CD4-positive, alpha-beta T cell treated with Interleukin-4 for 1 hour (primary cell): ENCODE results near the gene PODXL2.
"Not testable (repeated sequence)": the region's sequence is repeated elsewhere in the genome, so short reads cannot be mapped to it uniquely, and the experiment has no call there.

ENCODE experiments used
- DNase-seq, 2 donors: peaks; one replicate each; pipeline ENCODE4 v3.0.0-alpha.2; 2020 to 2022

Gene PODXL2

GRCh38 chr3:127605547-127605946 is 23.4 kb upstream of the PODXL2 start:
- DNase-seq = not testable (repeated sequence)

DNA sequence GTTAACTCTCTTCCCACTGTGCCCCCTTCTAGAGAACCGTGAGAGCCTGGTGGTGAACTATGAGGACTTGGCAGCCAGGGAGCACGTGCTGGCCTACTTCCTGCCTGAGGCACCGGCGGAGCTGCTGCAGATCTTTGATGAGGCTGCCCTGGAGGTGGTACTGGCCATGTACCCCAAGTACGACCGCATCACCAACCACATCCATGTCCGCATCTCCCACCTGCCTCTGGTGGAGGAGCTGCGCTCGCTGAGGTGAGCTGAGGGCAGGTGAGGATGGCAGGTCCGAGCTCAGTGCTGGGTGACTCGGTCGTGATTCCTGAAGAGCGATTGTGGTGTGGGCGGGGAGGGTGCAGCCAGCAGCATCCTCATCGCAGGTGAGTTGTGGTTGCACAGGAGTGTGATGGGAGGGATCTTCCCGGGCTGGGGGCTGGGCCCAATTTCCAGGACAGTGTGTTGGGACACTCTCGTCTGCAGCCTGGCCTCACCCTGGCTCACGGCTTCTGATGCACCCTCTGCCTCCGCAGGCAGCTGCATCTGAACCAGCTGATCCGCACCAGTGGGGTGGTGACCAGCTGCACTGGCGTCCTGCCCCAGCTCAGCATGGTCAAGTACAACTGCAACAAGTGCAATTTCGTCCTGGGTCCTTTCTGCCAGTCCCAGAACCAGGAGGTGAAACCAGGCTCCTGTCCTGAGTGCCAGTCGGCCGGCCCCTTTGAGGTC is 22.7 kb upstream of the PODXL2 start:
- no peak for DNase-seq

- DNase-seq = no peak
Measured at GRCh38 chr3:127606981-127607595, 21.9 kb upstream of the PODXL2 start.

DNA sequence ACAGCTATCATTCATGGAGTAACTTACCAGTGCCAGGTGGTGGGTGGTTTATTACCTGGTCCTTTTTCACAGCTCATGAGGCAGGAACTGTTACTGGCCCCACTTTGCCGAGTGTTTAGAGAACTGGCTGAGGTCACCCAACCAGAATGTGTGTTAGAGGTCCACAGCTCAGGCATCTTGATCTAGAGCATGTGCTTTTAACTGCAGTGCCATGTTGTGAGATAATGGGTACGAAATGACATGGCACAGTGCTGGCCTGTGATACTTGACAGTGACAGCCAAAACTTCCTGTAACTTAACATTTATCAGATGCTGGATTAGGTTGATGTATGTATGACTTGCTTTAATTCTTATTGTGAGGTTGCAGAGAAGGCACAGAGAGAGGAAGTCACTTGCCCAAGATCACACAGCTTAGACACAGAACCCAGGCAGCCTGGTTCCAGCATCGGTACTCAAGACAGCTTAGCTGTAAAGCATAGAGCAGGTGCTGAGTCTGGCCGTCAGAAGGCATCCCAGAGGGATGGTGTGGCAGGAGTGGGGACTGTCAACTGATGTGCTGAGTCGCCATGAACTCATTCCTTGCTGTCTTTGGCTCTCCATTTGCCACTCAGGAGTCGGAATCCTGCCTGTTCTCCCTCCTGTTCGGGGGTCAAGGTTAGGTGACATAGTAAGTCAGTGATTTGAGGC is 21.2 kb upstream of the PODXL2 start:
- no peak for DNase-seq

- DNase-seq = no peak
Measured at GRCh38 chr3:127608362-127608718, 20.6 kb upstream of the PODXL2 start.

GRCh38 chr3:127610105-127610504 is 18.9 kb upstream of the PODXL2 start:
- no peak for DNase-seq

DNA sequence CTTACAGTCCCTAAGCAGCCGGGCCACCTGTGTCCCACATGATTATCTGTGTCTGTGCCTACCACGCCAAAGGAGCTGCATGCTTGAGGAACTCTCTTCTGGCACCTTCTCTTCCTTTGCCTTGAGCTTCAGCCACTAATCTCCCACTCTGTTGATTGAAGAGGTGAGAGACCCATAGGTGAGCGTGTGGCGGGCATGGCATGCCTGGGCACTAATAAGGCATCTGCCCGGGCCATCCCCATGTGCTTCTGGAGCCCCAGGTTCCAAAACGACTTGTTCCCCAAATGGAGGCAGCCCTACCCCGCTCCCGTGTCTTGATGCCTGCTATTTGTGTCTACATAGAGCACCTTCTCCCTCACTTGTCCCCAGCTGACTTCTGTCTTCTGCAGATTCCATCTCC is 17.7 kb upstream of the PODXL2 start:
- DNase-seq = no peak

DNA sequence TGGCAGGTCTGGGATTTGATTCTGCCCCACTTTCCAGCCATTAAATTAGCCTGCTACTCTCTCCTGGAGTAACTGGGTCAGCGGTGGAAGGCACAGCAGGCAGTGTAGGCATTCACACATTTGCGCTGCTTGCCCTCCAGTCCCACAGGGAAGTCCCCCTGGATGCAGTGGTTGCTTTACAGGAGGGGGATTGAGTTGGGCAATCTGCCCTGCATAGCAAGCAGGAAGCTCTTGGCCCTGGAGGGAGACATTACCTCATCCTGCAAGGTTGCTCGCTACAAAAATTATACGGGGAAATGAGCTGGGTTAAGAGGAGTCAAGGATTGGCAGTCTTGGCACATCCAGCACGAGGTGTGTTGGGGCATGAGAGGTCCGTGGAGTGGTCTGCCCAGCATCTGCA is 16.0 kb upstream of the PODXL2 start:
- no peak for DNase-seq

DNA sequence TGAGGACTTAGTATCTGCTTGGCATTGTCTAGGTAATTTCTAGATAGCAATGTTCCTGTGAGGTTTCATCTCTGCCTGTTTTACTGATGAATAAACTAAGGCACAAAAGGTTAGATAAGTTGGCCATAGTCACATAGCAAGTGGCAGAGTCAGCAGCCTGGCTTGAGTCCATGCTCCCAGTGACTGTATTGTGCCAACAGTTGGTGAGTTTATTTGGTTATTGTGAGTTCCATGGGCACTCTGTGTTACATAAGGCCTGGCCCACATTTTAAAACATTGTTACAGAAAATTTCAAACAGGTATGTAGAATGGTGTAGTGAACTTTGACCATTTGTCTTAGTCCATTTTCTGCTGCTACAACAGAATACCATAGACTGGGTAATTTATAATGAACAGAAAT is 15.6 kb upstream of the PODXL2 start:
- DNase-seq = no peak

- DNase-seq = no peak
Measured at GRCh38 chr3:127614928-127615589, 13.9 kb upstream of the PODXL2 start.

GRCh38 chr3:127615631-127616305 is 13.2 kb upstream of the PODXL2 start:
- DNase-seq = no peak

GRCh38 chr3:127616836-127617605 is 12.0 kb upstream of the PODXL2 start:
- DNase-seq = no peak

DNA sequence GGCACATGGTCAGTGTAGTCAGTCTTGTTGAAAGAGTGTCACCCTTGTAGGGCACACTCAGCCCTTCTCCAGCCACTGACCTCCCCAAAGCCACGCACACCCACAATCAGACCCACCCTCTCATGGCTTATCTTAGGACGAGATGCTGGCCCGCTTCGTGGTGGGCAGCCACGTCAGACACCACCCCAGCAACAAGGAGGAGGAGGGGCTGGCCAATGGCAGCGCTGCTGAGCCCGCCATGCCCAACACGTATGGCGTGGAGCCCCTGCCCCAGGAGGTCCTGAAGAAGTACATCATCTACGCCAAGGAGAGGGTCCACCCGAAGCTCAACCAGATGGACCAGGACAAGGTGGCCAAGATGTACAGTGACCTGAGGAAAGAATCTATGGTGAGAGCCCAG is 10.1 kb upstream of the PODXL2 start:
- no peak for DNase-seq

DNA sequence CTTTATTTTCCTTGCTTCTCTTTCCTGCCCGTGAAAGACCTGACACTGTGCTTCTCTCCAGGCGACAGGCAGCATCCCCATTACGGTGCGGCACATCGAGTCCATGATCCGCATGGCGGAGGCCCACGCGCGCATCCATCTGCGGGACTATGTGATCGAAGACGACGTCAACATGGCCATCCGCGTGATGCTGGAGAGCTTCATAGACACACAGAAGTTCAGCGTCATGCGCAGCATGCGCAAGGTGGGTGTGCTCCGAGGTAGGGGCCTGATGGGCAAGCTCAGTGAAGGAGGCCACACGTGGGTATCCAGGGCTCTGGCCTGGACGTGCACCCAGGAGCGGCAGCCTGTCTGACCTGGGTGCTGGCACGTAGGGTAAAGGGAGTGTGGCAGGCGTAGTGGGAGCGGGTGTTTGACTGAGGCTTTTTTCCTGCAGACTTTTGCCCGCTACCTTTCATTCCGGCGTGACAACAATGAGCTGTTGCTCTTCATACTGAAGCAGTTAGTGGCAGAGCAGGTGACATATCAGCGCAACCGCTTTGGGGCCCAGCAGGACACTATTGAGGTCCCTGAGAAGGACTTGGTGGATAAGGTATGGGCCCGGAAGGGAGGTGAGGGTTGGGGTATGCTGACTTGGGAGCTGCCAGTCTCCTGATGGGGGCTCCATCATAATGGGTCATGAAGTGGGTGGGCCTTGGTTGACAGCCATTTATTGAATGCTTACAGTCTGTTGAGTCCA is 8.2 kb upstream of the PODXL2 start:
- DNase-seq = no peak

DNA sequence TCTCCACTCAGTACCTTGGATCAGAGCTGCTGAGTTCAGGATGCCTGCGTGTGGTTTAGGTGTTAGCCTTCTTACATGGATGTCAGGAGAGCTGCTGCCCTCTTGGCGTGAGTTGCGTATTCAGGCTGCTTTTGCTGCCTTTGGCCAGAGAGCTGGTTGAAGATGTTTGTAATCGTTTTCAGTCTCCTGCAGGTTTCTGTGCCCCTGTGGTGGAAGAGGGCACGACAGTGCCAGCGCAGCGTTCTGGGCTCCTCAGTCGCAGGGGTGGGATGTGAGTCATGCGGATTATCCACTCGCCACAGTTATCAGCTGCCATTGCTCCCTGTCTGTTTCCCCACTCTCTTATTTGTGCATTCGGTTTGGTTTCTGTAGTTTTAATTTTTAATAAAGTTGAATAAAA is 7.0 kb upstream of the PODXL2 start:
- DNase-seq = no peak

DNA sequence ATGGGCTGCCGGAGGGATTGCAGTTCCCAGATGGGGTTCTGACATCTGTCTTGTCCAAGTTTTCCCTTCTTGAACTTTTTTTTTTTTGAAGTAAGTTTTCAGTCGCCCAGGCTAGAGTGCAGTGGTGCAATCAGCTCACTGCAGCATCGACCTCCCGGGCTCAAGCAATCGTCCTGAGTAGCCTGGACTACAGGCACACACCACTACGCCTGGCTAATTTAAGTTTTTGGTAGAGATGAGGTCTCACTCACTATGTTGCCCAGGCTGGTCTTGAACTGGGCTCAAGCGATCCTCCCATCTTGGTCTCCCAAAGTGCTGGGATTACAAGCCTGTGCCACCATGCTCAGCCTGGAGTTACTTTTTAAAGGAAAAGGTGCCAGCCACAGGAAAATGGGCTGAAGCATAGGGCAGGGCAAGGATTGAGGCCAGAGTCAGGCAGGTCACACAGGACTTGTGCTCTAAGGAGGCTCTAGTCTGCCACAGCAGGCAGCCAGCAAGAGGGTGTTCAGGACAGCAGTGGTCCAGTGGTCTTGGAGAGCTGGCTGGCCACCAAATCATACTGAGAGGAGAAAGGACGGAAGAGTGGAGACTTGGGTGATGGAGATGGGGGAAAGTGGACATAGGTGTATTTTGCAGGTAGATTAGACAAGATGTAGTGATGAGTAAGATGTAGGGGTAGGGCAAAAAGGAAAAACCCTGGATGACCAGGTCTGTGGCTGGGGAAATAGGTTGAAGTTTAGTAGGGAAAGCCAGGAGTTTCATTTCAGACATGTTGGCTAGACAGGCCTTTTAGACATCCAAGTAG is 6.0 kb upstream of the PODXL2 start:
- DNase-seq = no peak

- DNase-seq = no peak
Measured at GRCh38 chr3:127624063-127624462, 4.9 kb upstream of the PODXL2 start.

DNA sequence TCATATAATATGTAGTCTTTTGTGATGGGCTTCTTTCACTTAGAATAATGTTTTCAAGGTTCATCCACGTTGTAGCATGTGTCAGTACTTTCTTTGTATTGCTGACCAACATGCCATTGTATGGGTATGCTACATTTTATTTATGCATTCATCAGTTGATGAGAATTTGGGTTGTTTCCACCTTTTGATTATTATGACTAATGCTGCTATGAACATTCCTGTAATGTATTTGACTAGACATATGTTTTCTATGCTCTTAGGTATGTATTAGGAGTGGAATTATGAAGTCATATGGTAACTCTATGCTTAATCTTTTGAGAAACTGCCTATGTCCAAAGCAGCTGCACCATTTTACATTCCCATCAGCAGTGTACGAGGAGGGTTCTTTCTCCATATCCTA is 3.2 kb upstream of the PODXL2 start:
- DNase-seq = no peak

DNA sequence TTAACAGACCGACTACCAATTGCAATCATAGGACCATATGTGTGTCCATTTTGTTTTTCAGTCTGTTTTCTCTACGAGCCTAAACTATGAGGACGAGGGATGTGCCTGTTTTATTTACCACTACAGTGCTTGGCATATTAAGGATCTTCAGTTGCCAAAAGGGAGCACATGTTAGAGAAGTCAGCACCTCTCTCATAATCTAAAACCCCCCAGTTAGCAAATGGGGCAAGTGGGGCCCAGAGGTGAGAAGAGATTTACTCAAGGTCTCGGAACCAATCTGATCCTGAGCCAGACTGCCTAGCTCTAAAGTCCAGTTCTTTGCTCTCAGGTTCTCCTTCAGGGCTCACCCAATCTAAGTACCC is 578 bp upstream of the PODXL2 start:
- no peak for DNase-seq

DNA sequence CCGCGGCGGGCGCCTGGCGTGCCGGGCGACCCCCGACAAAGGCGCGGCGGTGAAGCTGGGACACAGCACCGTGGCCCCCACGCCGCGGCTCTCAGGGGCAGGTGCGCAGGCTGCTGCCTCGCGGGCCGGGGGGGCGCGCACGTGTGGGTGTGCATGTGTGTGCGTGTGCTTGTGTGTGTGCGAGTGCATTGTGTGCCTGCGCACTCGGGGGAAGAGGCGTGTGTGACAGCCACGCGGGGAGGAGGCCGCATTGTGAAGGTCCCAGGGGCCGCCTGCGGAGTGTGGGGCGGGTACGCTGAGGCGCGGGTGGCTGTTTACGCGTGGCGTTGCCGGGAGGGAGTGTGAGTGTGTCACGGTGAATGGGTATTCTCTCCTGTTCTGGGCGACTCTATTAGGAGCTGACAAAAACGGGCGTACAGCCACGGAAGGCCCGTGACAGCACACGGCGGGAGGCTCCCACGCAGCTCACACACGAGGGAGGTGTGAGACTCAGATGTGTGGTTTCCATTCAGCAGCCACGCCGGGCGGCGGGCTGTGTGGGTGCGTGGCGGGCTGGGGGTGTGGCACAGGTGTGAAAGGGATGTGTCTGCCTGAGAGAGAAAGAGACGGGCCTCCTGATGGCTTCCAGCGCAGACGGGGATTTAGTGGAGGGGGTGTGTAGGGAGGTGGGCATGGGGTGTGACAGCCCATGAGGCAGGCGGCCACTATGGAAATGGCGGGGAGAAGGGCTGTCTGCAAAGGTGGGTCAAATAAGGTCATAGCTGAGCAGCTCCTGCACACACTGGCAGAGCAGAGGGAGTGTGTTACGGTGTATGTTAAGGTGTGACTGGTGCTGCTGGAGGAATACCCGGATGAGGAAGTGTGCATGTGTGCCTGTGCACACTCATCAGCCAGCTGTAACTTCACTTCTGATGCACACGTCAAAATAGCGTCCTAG is 750 bp downstream of the PODXL2 start:
- DNase-seq = peak; percentile 43 to 51
